Mesodermal cell (in vitro differentiated cells): ENCODE measurements around the gene PDC. TPM values are rescaled to one million over a fixed set of nuclear protein-coding genes. Genes with fewer than 3 reads are reported as not detected.

Experiments used
- H3K27ac ChIP-seq: 2 replicates; pipeline ENCODE4 v1.7.0; 2013; ENCODE audit warnings: mild to moderate bottlenecking, low read depth, low read length, moderate library complexity; ENCODE audit not compliant: severe bottlenecking
- H3K36me3 ChIP-seq: 2 replicates; pipeline ENCODE4 v1.7.1; 2013; ENCODE audit warnings: mild to moderate bottlenecking, low read length, moderate library complexity; ENCODE audit not compliant: control insufficient read depth, insufficient read depth
- H3K4me1 ChIP-seq: one replicate; pipeline ENCODE4 v1.7.1; 2013; ENCODE audit warnings: mild to moderate bottlenecking, low read length; ENCODE audit not compliant: insufficient read depth, control insufficient read depth, poor library complexity, severe bottlenecking
- H3K4me3 ChIP-seq: 2 replicates; pipeline ENCODE4 v1.7.0; 2013; ENCODE audit warnings: low read length, control low read depth, mild to moderate bottlenecking; ENCODE audit not compliant: insufficient read depth, poor library complexity, severe bottlenecking; ENCODE audit errors: extremely low read depth
- H3K9me3 ChIP-seq: 2 replicates; pipeline ENCODE4 v1.7.1; 2013; ENCODE audit warnings: mild to moderate bottlenecking, low read length, moderate library complexity; ENCODE audit not compliant: control insufficient read depth
- WGBS, 2 experiments: methylation state at CpG; one replicate each; pipeline ENCODE4 v1.1.5; 2013; ENCODE audit warnings: missing lambda C conversion rate in 2 of 2; ENCODE audit not compliant: insufficient coverage in 2 of 2; 5-methylcytosine and 5-hydroxymethylcytosine counted together
- polyA plus RNA-seq, 2 experiments: library from polyadenylated mRNA; stranded (reverse); fragments of 50-300 nt; gene quantifications; one replicate each; pipeline ENCODE4 v1.2.3, GENCODE V29; 2013

Gene PDC
- not detected for polyA plus RNA-seq (2013, experiment 1 of 2)
- not detected for polyA plus RNA-seq (2013, experiment 2 of 2)

DNA sequence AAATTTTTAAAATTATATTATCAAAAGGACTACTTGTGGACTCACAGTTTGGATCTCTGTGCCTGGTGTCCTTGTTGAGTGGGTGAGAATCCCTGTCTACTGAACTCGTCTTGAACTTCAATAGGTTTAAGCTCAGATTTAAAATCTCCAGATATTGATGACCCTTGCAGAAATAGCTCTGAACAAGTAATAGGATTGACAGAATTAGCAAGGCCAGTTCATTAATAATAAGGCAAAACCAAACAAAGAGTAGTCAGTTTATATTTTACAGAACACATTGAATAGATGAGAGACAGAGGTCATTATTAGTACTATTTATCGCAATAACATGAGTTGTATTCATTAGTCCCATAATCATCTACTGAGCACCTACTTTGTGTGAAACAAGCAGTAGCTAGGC lies at the start of gene PDC:
Gene PDC (minus strand): TSS at position 101 of the 400 bp plus-strand sequence. CDS start 11,655 bp downstream, outside the sequence.
- no CpG with 5 or more reads among the region's 2 CpGs for WGBS, 2 experiments
- Histone ChIP-seq H3K36me3 (no peaks in the 10 kb centered on the region), H3K9me3 (no peaks in the 10 kb centered on the region), H3K27ac (no peak within 1 kb of the TSS), H3K4me1 (no peaks in the 10 kb centered on the region), H3K4me3 (no peak within 1 kb of the TSS)

DNA sequence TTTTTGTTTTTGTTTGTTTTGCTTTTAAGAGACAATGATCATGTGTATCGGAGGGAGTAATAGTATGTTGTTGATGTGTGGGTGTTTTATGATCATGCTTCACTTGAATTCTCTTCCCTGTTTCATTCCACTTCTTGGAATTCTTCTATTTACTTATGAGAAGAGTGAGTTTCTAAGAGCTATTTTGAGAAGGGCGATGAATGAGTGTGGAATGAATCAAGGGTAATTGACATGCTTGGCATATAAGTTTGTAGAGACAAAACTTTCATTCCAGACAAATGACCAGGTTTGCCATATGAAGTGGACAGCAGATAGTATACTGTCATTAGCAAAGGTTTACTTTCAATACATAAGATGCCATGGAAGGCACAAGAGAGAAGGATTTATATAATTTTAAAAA lies 42.3 kb upstream of the PDC start:
- Histone ChIP-seq H3K9me3 (no peaks in the 10 kb centered on the region), H3K36me3 (no peaks in the 10 kb centered on the region), H3K4me1 (peaks cover 12% of the 10 kb centered on the region), H3K4me3 (no peak overlapping the region), H3K27ac (no peak overlapping the region)
- 83% methylated on average over 1 of the region's 2 CpGs; no CpG with 5 or more reads in 1 of the 2 experiments for WGBS, 2 experiments

GRCh38 chr1:186502087-186502486 lies 41.2 kb upstream of the PDC start:
- Histone ChIP-seq H3K9me3 (no peaks in the 10 kb centered on the region), H3K4me1 (peaks cover 12% of the 10 kb centered on the region), H3K4me3 (no peak overlapping the region), H3K36me3 (no peaks in the 10 kb centered on the region), H3K27ac (no peak overlapping the region)

GRCh38 chr1:186500804-186501203 lies 39.9 kb upstream of the PDC start:
- Histone ChIP-seq H3K4me3 (no peak overlapping the region), H3K36me3 (no peaks in the 10 kb centered on the region), H3K27ac (no peak overlapping the region), H3K4me1 (peaks cover 12% of the 10 kb centered on the region), H3K9me3 (no peaks in the 10 kb centered on the region)
- no CpG with 5 or more reads among the region's 1 CpG for WGBS, 2 experiments

DNA sequence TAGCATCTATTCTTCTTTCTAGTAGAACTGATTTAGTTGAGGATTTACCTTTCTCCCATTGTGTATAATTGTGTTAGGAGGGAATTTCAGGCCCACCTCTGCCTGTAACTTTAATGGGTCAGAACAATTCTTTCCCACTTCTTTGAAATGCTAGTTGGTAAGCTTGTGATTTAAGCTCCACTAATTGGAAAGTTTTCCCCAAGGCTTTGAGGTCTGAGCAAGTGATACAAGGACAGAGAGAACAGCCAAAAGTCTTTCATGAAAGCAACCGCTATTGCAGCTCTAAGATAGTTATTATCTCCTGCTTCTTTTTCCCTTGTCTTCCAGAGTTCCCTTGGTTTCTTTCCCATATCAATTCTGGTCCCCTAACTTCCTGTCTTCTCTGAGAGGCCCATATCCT lies 38.7 kb upstream of the PDC start:
- Histone ChIP-seq H3K4me1 (peaks cover 12% of the 10 kb centered on the region), H3K4me3 (no peak overlapping the region), H3K27ac (peak overlapping the region; percentile 67), H3K36me3 (no peaks in the 10 kb centered on the region), H3K9me3 (no peaks in the 10 kb centered on the region)
- 80% methylated on average over 1 of the region's 1 CpG; no CpG with 5 or more reads in 1 of the 2 experiments for WGBS, 2 experiments

GRCh38 chr1:186498695-186499389 lies 37.9 kb upstream of the PDC start:
- H3K36me3 ChIP-seq = no peaks in the 10 kb centered on the region
- no peak overlapping the region for H3K27ac ChIP-seq
- peaks cover 12% of the 10 kb centered on the region for H3K4me1 ChIP-seq
- no CpG with 5 or more reads among the region's 4 CpGs for WGBS, 2 experiments
- H3K9me3 ChIP-seq = no peaks in the 10 kb centered on the region
- H3K4me3 ChIP-seq = no peak overlapping the region

GRCh38 chr1:186498071-186498470 lies 37.2 kb upstream of the PDC start:
- WGBS, 2 experiments = 100% methylated on average over 3 of the region's 4 CpGs
- no peaks in the 10 kb centered on the region for H3K9me3 ChIP-seq
- H3K36me3 ChIP-seq = no peaks in the 10 kb centered on the region
- H3K4me3 ChIP-seq = no peak overlapping the region
- H3K27ac ChIP-seq = no peak overlapping the region
- peaks cover 15% of the 10 kb centered on the region for H3K4me1 ChIP-seq

DNA sequence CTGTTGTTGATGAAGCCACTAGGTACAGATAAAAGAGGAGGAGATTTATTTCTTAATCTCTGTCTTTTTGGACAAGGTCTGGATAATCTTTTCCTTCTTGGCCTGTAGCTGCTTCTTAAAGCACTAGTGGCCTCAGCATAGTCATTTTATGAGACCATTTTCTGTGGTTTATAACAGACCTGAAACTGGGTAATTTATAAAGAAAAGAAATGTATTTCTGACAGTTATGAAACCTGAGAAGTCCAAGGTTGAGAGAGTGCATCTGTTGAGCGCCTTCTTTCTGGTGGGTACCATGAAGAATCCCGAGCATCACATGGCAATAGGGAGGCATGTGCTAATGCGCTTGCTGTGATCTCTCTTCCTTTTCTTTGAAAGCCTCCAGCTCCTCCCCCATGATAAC lies 36.7 kb upstream of the PDC start:
- Histone ChIP-seq H3K27ac (no peak overlapping the region), H3K4me1 (peaks cover 19% of the 10 kb centered on the region), H3K9me3 (no peaks in the 10 kb centered on the region), H3K36me3 (no peaks in the 10 kb centered on the region), H3K4me3 (no peak overlapping the region)
- WGBS, 2 experiments = 84 to 100% methylated on average over 2 to 3 of the region's 3 CpGs

- Histone ChIP-seq H3K4me1 (peaks cover 19% of the 10 kb centered on the region), H3K4me3 (no peak overlapping the region), H3K9me3 (no peaks in the 10 kb centered on the region), H3K27ac (no peak overlapping the region), H3K36me3 (no peaks in the 10 kb centered on the region)
- 86 to 100% methylated on average over 1 of the region's 2 CpGs for WGBS, 2 experiments
Observed at GRCh38 chr1:186496171-186496851, 35.4 kb upstream of the PDC start.

DNA sequence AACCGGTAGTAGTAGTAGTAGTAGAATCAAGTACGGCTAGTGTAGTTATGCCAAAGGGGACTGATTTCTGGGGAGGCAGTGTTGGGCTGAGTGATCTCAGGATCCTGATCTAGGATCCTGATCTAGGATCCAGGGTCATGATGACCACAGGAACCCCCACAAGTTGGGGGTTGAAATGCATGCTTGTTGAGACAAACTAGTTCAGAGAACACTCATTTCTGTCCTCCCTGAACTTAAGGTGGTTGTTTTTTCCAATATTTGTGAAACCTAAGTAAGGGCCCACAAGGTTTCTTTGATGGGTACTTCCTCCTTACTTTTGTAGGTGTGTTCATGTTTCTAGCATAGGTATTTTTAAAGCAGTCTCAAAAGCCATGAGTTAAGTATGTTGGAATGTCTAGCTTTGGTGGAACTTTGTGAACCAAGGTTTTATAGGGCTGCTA lies 33.9 kb upstream of the PDC start:
- Histone ChIP-seq H3K4me1 (peaks cover 16% of the 10 kb centered on the region), H3K4me3 (no peak overlapping the region), H3K9me3 (no peaks in the 10 kb centered on the region), H3K27ac (no peak overlapping the region), H3K36me3 (no peaks in the 10 kb centered on the region)
- 92 to 94% methylated on average over 2 of the region's 2 CpGs for WGBS, 2 experiments
